ENCODE data around the gene TRPM6. TPM values are rescaled to one million over a fixed set of nuclear protein-coding genes. Genes with fewer than 3 reads are reported as not detected.

The TRPM6 gene
- total RNA-seq, 1 experiment from 2014 or later = 0.57 TPM

DNA sequence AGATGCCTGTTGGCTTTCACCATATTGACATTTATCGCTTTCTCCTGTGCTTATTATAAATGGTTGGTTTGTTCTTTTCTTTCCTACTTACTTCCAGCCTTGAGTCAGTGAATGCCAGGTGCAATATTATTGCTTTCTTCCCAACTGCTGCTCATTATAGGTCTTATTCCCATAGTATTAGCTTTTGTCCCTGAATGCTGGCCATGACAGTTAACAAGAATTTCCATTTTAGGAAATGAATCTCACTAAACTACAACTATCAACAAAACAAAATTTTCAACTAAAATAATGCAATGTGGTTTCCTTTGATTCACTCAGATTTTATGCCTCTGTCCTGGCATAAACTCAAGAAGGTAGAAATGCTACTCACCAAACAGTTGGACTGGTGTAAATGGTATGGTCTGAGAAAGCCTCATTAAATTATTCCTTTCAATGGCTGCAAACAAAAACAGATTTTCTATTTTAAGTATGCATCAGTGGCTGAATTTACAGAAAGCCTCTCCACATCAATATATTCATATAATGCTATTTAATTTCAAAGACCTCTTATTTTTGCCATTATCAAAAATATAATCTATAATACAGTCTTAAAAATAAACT is 145.4 kb downstream of the TRPM6 start:
- no peak for DNase-seq
- H2BK12ac ChIP-seq (ENCODE audit: insufficient read length, low read depth, low read length) = no peak overlapping the region
- H2BK5ac ChIP-seq (ENCODE audit: insufficient read length, low read length) = no peak overlapping the region
- TF ChIP-seq, protein P1, sequence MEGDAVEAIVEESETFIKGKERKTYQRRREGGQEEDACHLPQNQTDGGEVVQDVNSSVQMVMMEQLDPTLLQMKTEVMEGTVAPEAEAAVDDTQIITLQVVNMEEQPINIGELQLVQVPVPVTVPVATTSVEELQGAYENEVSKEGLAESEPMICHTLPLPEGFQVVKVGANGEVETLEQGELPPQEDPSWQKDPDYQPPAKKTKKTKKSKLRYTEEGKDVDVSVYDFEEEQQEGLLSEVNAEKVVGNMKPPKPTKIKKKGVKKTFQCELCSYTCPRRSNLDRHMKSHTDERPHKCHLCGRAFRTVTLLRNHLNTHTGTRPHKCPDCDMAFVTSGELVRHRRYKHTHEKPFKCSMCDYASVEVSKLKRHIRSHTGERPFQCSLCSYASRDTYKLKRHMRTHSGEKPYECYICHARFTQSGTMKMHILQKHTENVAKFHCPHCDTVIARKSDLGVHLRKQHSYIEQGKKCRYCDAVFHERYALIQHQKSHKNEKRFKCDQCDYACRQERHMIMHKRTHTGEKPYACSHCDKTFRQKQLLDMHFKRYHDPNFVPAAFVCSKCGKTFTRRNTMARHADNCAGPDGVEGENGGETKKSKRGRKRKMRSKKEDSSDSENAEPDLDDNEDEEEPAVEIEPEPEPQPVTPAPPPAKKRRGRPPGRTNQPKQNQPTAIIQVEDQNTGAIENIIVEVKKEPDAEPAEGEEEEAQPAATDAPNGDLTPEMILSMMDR (conservative IDR thresholded peaks at IDR 0.05) = no peak
- no peaks in the 10 kb centered on the region; the same call in 1 of the 2 replicates for H3K4me1 ChIP-seq (ENCODE audit: insufficient read depth, low read length)
- H3K23me2 ChIP-seq (ENCODE audit: insufficient read length, low read depth, low read length, poor library complexity, severe bottlenecking) = no peaks in the 10 kb centered on the region
- H3K56ac ChIP-seq (ENCODE audit: insufficient read length, low read depth, low read length) = no peak overlapping the region
- no peak overlapping the region for H3K27ac Mint-ChIP-seq
- no peaks in the 10 kb centered on the region for H3K27me3 Mint-ChIP-seq (ENCODE audit: low read depth)
- H4K20me1 ChIP-seq (ENCODE audit: control insufficient read depth, insufficient read depth, insufficient read length) = no peaks in the 10 kb centered on the region
- no peaks in the 10 kb centered on the region for H3K9me3 Mint-ChIP-seq
- H3K4me1 Mint-ChIP-seq = peaks cover 5 to 7% of the 10 kb centered on the region in 2 experiments
- H3T11ph ChIP-seq (ENCODE audit: low read length) = no peak overlapping the region
- H3K9me3 ChIP-seq (ENCODE audit: control insufficient read depth, low read depth, low read length) = no peaks in the 10 kb centered on the region
- no peak overlapping the region for H3K4me3 Mint-ChIP-seq
- no CpG with 5 or more reads among the region's 1 CpG for WGBS (ENCODE audit: extremely low coverage, insufficient read length, low lambda C conversion rate)
- H4K5ac ChIP-seq (ENCODE audit: insufficient read length, low read depth, low read length) = no peak overlapping the region
- H2BK120ac ChIP-seq (ENCODE audit: low read depth, low read length, poor library complexity, severe bottlenecking) = no peak overlapping the region
- no peaks in the 10 kb centered on the region for H3K79me2 ChIP-seq (ENCODE audit: insufficient read depth, low read length)
- H3K27ac ChIP-seq (ENCODE audit: insufficient read length, low read depth, low read length) = no peak overlapping the region
- H4K91ac ChIP-seq (ENCODE audit: insufficient read length, low read depth, low read length) = no peak overlapping the region
- no peak overlapping the region for H3K23ac ChIP-seq (ENCODE audit: insufficient read length, low read depth, low read length)
- H3K4ac ChIP-seq (ENCODE audit: low read depth, low read length) = no peak overlapping the region
- H3K79me1 ChIP-seq (ENCODE audit: insufficient read depth, low read depth, low read length, poor library complexity, severe bottlenecking) = no peaks in the 10 kb centered on the region
- no peak overlapping the region for H2AK5ac ChIP-seq (ENCODE audit: insufficient read length, low read length)
- no peak overlapping the region for H2BK20ac ChIP-seq (ENCODE audit: low read depth, low read length, poor library complexity, severe bottlenecking)
- H3K18ac ChIP-seq (ENCODE audit: insufficient read length, low read depth, low read length) = no peak overlapping the region
- H2BK15ac ChIP-seq (ENCODE audit: low read depth, low read length) = no peak overlapping the region
- H3K27me3 ChIP-seq (ENCODE audit: insufficient read depth, low read length) = no peaks in the 10 kb centered on the region
- no peaks in the 10 kb centered on the region for H3K36me3 Mint-ChIP-seq (ENCODE audit: insufficient read depth in 1 of 3, low read depth in 3 of 3)
- no peak overlapping the region for H3K14ac ChIP-seq (ENCODE audit: insufficient read depth, low read length)
- no peak overlapping the region for H2AFZ ChIP-seq (ENCODE audit: low read length)
- no peak overlapping the region for H4K8ac ChIP-seq (replicated peaks; ENCODE audit: insufficient read length, low read depth, low read length)
- H3K9ac ChIP-seq (ENCODE audit: extremely low read depth, insufficient read length, low read length) = no peak overlapping the region
- no peak overlapping the region for H3K4me2 ChIP-seq (ENCODE audit: insufficient read depth, insufficient read length, low read length)

All from H9 (cell line).